ENCODE results near the gene XXYLT1. TPM values are rescaled to one million over a fixed set of nuclear protein-coding genes. Genes with fewer than 3 reads are reported as not detected.

Gene XXYLT1
- total RNA-seq, 1 donor from 2014 or later, result 16.4 TPM

GRCh38 chr3:195124378-195124992 is 146.5 kb downstream of the XXYLT1 start:
- Histone ChIP-seq H3K4me1 (peaks cover 7% of the 10 kb centered on the region), H3K79me2 (ENCODE audit: low read depth) (peaks cover 3% of the 10 kb centered on the region), H3K36me3 (no peaks in the 10 kb centered on the region), H3K4me3 (no peak overlapping the region), H3K27me3 (no peaks in the 10 kb centered on the region), H3K9ac (no peak overlapping the region), H3K9me3 (ENCODE audit: low read depth) (no peaks in the 10 kb centered on the region), H4K20me1 (ENCODE audit: low read depth) (peaks cover 37% of the 10 kb centered on the region), H2AFZ (replicated peaks) (no peak overlapping the region), H3K4me2 (no peak overlapping the region), H3F3A (ENCODE audit: low read depth) (peaks cover 8% of the 10 kb centered on the region), H3K27ac (no peak overlapping the region)
- TF ChIP-seq EZH2 (IDR thresholded peaks at IDR 0.05), result no peak
- TF ChIP-seq CTCF (IDR thresholded peaks at IDR 0.05), result no peak
- TF ChIP-seq EZH2phosphoT487 (IDR thresholded peaks at IDR 0.05), result no peak
- Mint-ChIP-seq H3K4me3 (no peak overlapping the region), H3K9me3 (no peaks in the 10 kb centered on the region), H3K4me1 (peaks cover 35% of the 10 kb centered on the region), H3K27ac (peak overlapping the region; percentile 87), H3K36me3 (peaks cover 5% of the 10 kb centered on the region), H3K27me3 (ENCODE audit: insufficient read depth, low read depth) (peaks cover 4% of the 10 kb centered on the region)
- DNase-seq (ENCODE audit: low spot score), result no peak

DNA sequence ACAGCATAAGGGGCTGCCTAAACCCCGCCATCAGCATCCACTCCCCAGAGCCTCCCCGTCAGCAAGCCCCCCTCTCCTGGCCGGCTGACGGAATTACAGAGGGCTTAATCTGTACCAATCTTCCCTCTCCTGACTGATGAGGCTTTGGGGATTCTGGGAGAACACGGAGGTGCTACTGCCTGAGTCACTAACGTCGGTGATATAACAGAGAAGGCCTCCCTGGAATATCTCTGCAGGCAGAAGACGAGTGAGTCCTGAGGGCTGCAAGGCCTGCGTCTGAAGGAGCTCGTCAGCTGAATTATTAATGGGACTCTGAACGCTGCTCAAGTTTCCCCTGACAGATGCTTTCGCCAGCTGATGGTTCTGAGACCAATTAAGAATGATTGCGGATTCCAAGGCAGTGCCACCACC is 147.7 kb downstream of the XXYLT1 start:
- Mint-ChIP-seq H3K4me3 (no peak overlapping the region), H3K36me3 (peaks cover 5% of the 10 kb centered on the region), H3K27ac (no peak overlapping the region), H3K27me3 (ENCODE audit: insufficient read depth, low read depth) (peaks cover 5% of the 10 kb centered on the region), H3K9me3 (no peaks in the 10 kb centered on the region), H3K4me1 (peaks cover 43% of the 10 kb centered on the region)
- no peak for TF ChIP-seq EZH2phosphoT487 (IDR thresholded peaks at IDR 0.05)
- TF ChIP-seq CTCF (IDR thresholded peaks at IDR 0.05), result peak; percentile 42
- Histone ChIP-seq H3K79me2 (ENCODE audit: low read depth) (peaks cover 3% of the 10 kb centered on the region), H3K27me3 (no peaks in the 10 kb centered on the region), H3K4me3 (no peak overlapping the region), H2AFZ (replicated peaks) (no peak overlapping the region), H3K36me3 (no peaks in the 10 kb centered on the region), H3K4me1 (peaks cover 10% of the 10 kb centered on the region), H3F3A (ENCODE audit: low read depth) (peaks cover 8% of the 10 kb centered on the region), H3K27ac (no peak overlapping the region), H3K9ac (no peak overlapping the region), H3K9me3 (ENCODE audit: low read depth) (no peaks in the 10 kb centered on the region), H4K20me1 (ENCODE audit: low read depth) (peaks cover 48% of the 10 kb centered on the region), H3K4me2 (no peak overlapping the region)
- peak; percentile 39 for DNase-seq (ENCODE audit: low spot score)

DNA sequence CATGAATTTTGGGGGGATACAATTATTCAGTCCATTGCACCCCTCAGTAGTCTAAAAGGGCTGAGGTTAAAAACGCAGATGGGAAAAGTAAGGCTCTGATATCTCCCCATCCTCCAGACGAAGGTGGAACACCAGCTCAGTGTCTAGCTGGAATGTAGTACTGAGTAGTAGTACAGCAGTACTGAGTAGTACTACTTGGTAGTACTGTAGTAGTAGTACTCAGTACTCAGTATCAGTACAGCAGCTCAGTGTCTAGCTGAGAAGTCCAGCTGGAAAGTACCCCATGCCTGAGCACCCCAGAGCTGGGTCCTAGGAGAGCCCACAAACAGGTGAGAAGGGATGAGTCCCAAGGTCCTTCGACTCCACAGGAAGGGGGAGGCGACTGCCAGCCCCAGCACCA is 148.7 kb downstream of the XXYLT1 start:
- H3K4me1 Mint-ChIP-seq, result peaks cover 54% of the 10 kb centered on the region
- Histone ChIP-seq H3K9me3 (ENCODE audit: low read depth) (no peaks in the 10 kb centered on the region), H3K4me1 (peaks cover 15% of the 10 kb centered on the region), H3K4me2 (no peak overlapping the region), H3K36me3 (no peaks in the 10 kb centered on the region), H3K4me3 (no peak overlapping the region), H4K20me1 (ENCODE audit: low read depth) (peaks cover 59% of the 10 kb centered on the region), H3K27me3 (no peaks in the 10 kb centered on the region), H3F3A (ENCODE audit: low read depth) (peaks cover 8% of the 10 kb centered on the region), H3K9ac (no peak overlapping the region), H3K27ac (no peak overlapping the region), H2AFZ (replicated peaks) (no peak overlapping the region), H3K79me2 (ENCODE audit: low read depth) (peaks cover 3% of the 10 kb centered on the region)
- no peaks in the 10 kb centered on the region for H3K9me3 Mint-ChIP-seq
- DNase-seq (ENCODE audit: low spot score), result no peak
- H3K27ac Mint-ChIP-seq, result no peak overlapping the region
- TF ChIP-seq EZH2 (IDR thresholded peaks at IDR 0.05) (no peak), EZH2phosphoT487 (IDR thresholded peaks at IDR 0.05) (no peak), CTCF (IDR thresholded peaks at IDR 0.05) (no peak)
- peaks cover 4% of the 10 kb centered on the region for H3K36me3 Mint-ChIP-seq
- H3K4me3 Mint-ChIP-seq, result no peak overlapping the region
- H3K27me3 Mint-ChIP-seq (ENCODE audit: insufficient read depth, low read depth), result peaks cover 5% of the 10 kb centered on the region
